HEK293 (cell line): ENCODE results near the gene SELENOF.

Experiments used
- CTCF ChIA-PET: fragments of 350-600 bp; formaldehyde crosslinking; extraction: SDS; loops from one replicate; lab custom pipeline; 2021; ENCODE audit warnings: antibody characterized with exemption; lab: Yijun Ruan, JAX
- POLR2A ChIA-PET: fragments of 300-600 bp; formaldehyde crosslinking; extraction: SDS; loops from one replicate; lab custom pipeline; 2020; ENCODE audit warnings: antibody characterized with exemption, inconsistent platforms; lab: Yijun Ruan, JAX
- H3K27ac ChIP-seq: fragments of 200-500 bp; sonication (Bioruptor generic); 2 replicates; pipeline ENCODE4 v1.5.1; 2014; ENCODE audit warnings: low read depth, low read length, control low read depth, inconsistent platforms; ENCODE audit errors: extremely low read depth
- H3K36me3 ChIP-seq, 2 experiments: fragments of 200-500 bp in 1 of 2; sonication (Bioruptor generic) in 1 of 2; 1 replicate in 1 of 2; 2 replicates in 1 of 2; pipeline ENCODE4 v1.5.1; 2014 to 2017; ENCODE audit warnings: inconsistent platforms in 2 of 2, low read length in 2 of 2; ENCODE audit not compliant: control insufficient read depth in 2 of 2, insufficient read depth in 1 of 2
- H3K4me1 ChIP-seq: fragments of 200-500 bp; sonication (Bioruptor generic); 2 replicates; pipeline ENCODE4 v1.5.1; 2014; ENCODE audit warnings: mild to moderate bottlenecking, low read length, inconsistent platforms; ENCODE audit not compliant: control insufficient read depth, insufficient read depth
- H3K4me3 ChIP-seq: 2 replicates; pipeline ENCODE4 v1.5.1; 2011; ENCODE audit warnings: low read depth, mild to moderate bottlenecking, control low read depth, low read length, moderate library complexity
- H3K9me3 ChIP-seq: fragments of 200-500 bp; sonication (Bioruptor generic); 2 replicates; pipeline ENCODE4 v1.5.1; 2014; ENCODE audit warnings: low read depth, low read length, inconsistent platforms; ENCODE audit not compliant: control insufficient read depth, insufficient read depth
- EGR2 ChIP-seq: fragments of 450-650 bp; formaldehyde crosslinking; IDR thresholded peaks from 2 replicates; pipeline ENCODE4 v1.5.1; 2016; ENCODE audit warnings: low read depth, missing biosample characterization, missing genetic modification characterization
- GLIS1 ChIP-seq: fragments of 450-650 bp; formaldehyde crosslinking; IDR thresholded peaks from 2 replicates; pipeline ENCODE4 v1.5.1; 2016; ENCODE audit warnings: missing biosample characterization, missing genetic modification characterization
- GLIS2 ChIP-seq: fragments of 450-650 bp; formaldehyde crosslinking; IDR thresholded peaks from 2 replicates; pipeline ENCODE4 v1.5.1; 2016; ENCODE audit warnings: missing biosample characterization, missing genetic modification characterization
- MYNN ChIP-seq: fragments of 450-650 bp; formaldehyde crosslinking; IDR thresholded peaks from 2 replicates; pipeline ENCODE4 v1.5.1; 2016; ENCODE audit warnings: missing biosample characterization, missing genetic modification characterization, borderline replicate concordance
- MZF1 ChIP-seq: fragments of 450-650 bp; formaldehyde crosslinking; IDR thresholded peaks from 2 replicates; pipeline ENCODE4 v1.5.1; 2017; ENCODE audit warnings: missing biosample characterization, missing genetic modification characterization, borderline replicate concordance
- YY2 ChIP-seq: fragments of 450-650 bp; formaldehyde crosslinking; IDR thresholded peaks from 2 replicates; pipeline ENCODE4 v1.5.1; 2016; ENCODE audit warnings: missing biosample characterization, missing genetic modification characterization
- ZBTB48 ChIP-seq: fragments of 450-650 bp; formaldehyde crosslinking; IDR thresholded peaks from 2 replicates; pipeline ENCODE4 v1.5.1; 2016; ENCODE audit warnings: missing biosample characterization, missing genetic modification characterization
- ZFP37 ChIP-seq: fragments of 450-650 bp; formaldehyde crosslinking; IDR thresholded peaks from 2 replicates; pipeline ENCODE4 v1.5.1; 2016; ENCODE audit warnings: missing biosample characterization, missing genetic modification characterization
- ZNF211 ChIP-seq: fragments of 450-650 bp; formaldehyde crosslinking; IDR thresholded peaks from 2 replicates; pipeline ENCODE4 v1.5.1; 2016; ENCODE audit warnings: low read depth, missing biosample characterization, missing genetic modification characterization
- ZNF239 ChIP-seq: fragments of 450-650 bp; formaldehyde crosslinking; IDR thresholded peaks from 2 replicates; pipeline ENCODE4 v1.5.1; 2016; ENCODE audit warnings: missing biosample characterization, missing genetic modification characterization
- ZNF248 ChIP-seq: fragments of 450-650 bp; formaldehyde crosslinking; IDR thresholded peaks from 2 replicates; pipeline ENCODE4 v1.5.1; 2017; ENCODE audit warnings: missing biosample characterization, missing genetic modification characterization
- ZNF423 ChIP-seq: fragments of 450-650 bp; formaldehyde crosslinking; IDR thresholded peaks from 2 replicates; pipeline ENCODE4 v1.5.1; 2016; ENCODE audit warnings: missing biosample characterization, missing genetic modification characterization
- ZNF555 ChIP-seq: fragments of 450-650 bp; formaldehyde crosslinking; conservative IDR thresholded peaks from 2 replicates; pipeline ENCODE4 v1.5.1; 2017; ENCODE audit warnings: missing biosample characterization, mild to moderate bottlenecking, missing genetic modification characterization, inconsistent platforms
- ZNF571 ChIP-seq: fragments of 450-650 bp; formaldehyde crosslinking; IDR thresholded peaks from 2 replicates; pipeline ENCODE4 v1.5.0; 2017; ENCODE audit warnings: missing biosample characterization, missing genetic modification characterization
- ZNF596 ChIP-seq: fragments of 450-650 bp; IDR thresholded peaks from 2 replicates; pipeline ENCODE4 v1.5.0; 2018; ENCODE audit warnings: missing biosample characterization, mild to moderate bottlenecking, missing genetic modification characterization, moderate library complexity
- ZNF629 ChIP-seq: fragments of 450-650 bp; formaldehyde crosslinking; IDR thresholded peaks from 2 replicates; pipeline ENCODE4 v1.5.1; 2017; ENCODE audit warnings: missing biosample characterization, missing genetic modification characterization
- ZNF654 ChIP-seq: fragments of 450-650 bp; formaldehyde crosslinking; IDR thresholded peaks from 2 replicates; pipeline ENCODE4 v1.5.1; 2016; ENCODE audit warnings: low read depth, missing biosample characterization, missing genetic modification characterization
- ZNF658 ChIP-seq: fragments of 450-650 bp; formaldehyde crosslinking; IDR thresholded peaks from 2 replicates; pipeline ENCODE4; 2016; ENCODE audit warnings: missing biosample characterization, missing genetic modification characterization
- ZNF747 ChIP-seq: fragments of 450-650 bp; formaldehyde crosslinking; IDR thresholded peaks from 2 replicates; pipeline ENCODE4 v1.5.1; 2016; ENCODE audit warnings: missing biosample characterization, missing genetic modification characterization
- ZNF768 ChIP-seq: fragments of 450-650 bp; formaldehyde crosslinking; IDR thresholded peaks from 2 replicates; pipeline ENCODE4 v1.5.1; 2018; ENCODE audit warnings: missing biosample characterization, mild to moderate bottlenecking, missing genetic modification characterization
- ZSCAN23 ChIP-seq: fragments of 450-650 bp; formaldehyde crosslinking; IDR thresholded peaks from 2 replicates; pipeline ENCODE4 v1.5.1; 2016; ENCODE audit warnings: missing biosample characterization, missing genetic modification characterization
- TF ChIP-seq, protein P1 (sequence below): fragments of 450-650 bp; formaldehyde crosslinking; IDR thresholded peaks from 2 replicates; pipeline ENCODE4 v1.5.1; 2016; ENCODE audit warnings: missing biosample characterization, missing genetic modification characterization
- TF ChIP-seq, protein P2 (sequence below): fragments of 450-650 bp; formaldehyde crosslinking; IDR thresholded peaks from 2 replicates; pipeline ENCODE4 v1.5.1; 2017; ENCODE audit warnings: missing biosample characterization, missing genetic modification characterization
- TF ChIP-seq, protein P3 (sequence below): fragments of 450-650 bp; formaldehyde crosslinking; IDR thresholded peaks from 2 replicates; pipeline ENCODE4 v1.5.1; 2016; ENCODE audit warnings: missing biosample characterization, missing genetic modification characterization, borderline replicate concordance
- TF ChIP-seq, protein P4 (sequence below): fragments of 450-650 bp; formaldehyde crosslinking; IDR thresholded peaks from 2 replicates; pipeline ENCODE4 v1.5.1; 2016; ENCODE audit warnings: missing biosample characterization, missing genetic modification characterization

SELENOF gene

DNA sequence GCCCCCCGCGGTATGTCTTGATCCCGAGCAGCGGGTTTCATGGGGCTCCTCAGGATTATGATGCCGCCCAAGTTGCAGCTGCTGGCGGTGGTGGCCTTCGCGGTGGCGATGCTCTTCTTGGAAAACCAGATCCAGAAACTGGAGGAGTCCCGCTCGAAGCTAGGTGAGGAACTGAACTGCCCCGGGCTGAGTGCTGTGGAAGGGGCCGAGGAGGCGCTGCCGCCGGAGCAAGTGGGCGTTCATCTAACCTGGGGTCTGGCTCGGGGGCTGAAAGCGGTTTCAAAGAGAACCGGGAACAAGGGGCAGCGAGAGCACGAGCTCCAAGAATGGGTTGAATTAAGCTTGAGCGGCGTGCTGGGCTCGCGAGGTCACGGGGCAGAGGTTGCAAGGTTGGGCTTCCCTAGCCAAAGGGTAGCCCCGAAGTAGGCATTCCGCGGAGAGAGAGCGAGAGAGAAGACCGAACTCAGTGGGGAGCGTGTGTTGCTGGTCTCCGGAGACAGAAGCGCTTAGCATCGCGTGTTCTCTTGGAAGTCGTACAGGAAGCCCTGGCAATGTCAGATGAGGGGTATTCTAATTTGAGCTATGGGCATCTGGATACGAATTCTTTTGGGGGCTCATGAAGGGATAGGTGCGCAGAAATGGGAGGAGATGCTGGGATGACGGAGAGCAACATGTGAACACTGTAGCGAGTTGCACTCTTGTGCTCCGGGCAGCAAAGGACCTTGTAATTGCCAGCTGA, 1.2 kb upstream of the SELENOF start (continued):
- TF ChIP-seq ZNF658 (no peak), GLIS1 (tag by site-specific recombination) (0 out of 2 replicates have a peak, but pooled peaks have one; percentile 1), ZNF248 (tag by site-specific recombination) (no peak), ZNF596 (tag by site-specific recombination) (peak; percentile 64; the same call in 1 of the 2 replicates), ZNF239 (tag by site-specific recombination) (no peak), GLIS2 (tag by site-specific recombination) (peak; percentile 59; the same call in 1 of the 2 replicates), ZBTB48 (no peak), ZNF423 (tag by site-specific recombination) (no peak), ZSCAN23 (tag by site-specific recombination) (no peak), ZNF211 (no peak), ZNF629 (tag by site-specific recombination) (0 out of 2 replicates have a peak, but pooled peaks have one; percentile 44), MYNN (tag by site-specific recombination) (no peak), ZNF571 (tag by site-specific recombination) (no peak)
- TF ChIP-seq, protein P1, sequence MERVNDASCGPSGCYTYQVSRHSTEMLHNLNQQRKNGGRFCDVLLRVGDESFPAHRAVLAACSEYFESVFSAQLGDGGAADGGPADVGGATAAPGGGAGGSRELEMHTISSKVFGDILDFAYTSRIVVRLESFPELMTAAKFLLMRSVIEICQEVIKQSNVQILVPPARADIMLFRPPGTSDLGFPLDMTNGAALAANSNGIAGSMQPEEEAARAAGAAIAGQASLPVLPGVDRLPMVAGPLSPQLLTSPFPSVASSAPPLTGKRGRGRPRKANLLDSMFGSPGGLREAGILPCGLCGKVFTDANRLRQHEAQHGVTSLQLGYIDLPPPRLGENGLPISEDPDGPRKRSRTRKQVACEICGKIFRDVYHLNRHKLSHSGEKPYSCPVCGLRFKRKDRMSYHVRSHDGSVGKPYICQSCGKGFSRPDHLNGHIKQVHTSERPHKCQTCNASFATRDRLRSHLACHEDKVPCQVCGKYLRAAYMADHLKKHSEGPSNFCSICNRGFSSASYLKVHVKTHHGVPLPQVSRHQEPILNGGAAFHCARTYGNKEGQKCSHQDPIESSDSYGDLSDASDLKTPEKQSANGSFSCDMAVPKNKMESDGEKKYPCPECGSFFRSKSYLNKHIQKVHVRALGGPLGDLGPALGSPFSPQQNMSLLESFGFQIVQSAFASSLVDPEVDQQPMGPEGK (tag by site-specific recombination): peak; percentile 7; the same call in 1 of the 2 replicates
- TF ChIP-seq, protein P2, sequence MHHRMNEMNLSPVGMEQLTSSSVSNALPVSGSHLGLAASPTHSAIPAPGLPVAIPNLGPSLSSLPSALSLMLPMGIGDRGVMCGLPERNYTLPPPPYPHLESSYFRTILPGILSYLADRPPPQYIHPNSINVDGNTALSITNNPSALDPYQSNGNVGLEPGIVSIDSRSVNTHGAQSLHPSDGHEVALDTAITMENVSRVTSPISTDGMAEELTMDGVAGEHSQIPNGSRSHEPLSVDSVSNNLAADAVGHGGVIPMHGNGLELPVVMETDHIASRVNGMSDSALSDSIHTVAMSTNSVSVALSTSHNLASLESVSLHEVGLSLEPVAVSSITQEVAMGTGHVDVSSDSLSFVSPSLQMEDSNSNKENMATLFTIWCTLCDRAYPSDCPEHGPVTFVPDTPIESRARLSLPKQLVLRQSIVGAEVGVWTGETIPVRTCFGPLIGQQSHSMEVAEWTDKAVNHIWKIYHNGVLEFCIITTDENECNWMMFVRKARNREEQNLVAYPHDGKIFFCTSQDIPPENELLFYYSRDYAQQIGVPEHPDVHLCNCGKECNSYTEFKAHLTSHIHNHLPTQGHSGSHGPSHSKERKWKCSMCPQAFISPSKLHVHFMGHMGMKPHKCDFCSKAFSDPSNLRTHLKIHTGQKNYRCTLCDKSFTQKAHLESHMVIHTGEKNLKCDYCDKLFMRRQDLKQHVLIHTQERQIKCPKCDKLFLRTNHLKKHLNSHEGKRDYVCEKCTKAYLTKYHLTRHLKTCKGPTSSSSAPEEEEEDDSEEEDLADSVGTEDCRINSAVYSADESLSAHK (tag by site-specific recombination): peak; percentile 8; the same call in 1 of the 2 replicates

DNA sequence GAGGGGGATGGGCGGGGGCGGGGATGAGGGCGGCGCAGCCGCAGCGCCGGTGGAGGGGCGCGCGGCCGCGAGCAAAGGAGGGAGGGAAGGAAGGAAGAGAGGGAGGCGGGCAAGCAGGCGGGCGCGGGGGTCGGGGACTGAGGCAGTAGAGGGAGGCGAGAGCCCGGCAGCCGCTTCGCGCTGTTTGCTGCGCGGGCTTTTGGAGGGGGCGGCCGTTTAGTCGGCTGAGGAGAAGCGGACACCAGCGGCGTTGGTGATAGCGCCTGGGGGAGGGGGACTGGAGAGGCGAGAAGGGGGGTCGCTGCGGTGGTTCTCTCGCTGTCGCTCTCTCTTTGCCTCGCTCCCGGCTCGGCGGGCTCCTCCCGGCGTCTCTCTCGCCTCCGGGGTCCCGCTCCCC, 673 bp upstream of the SELENOF start, which contains the start of gene HS2ST1:
Gene HS2ST1 (plus strand): TSS at position 35 of the 397 bp plus-strand sequence.
- CTCF ChIA-PET: interaction anchor here (0.7 to 1.6 kb wide), 3 partner anchors 42 to 171 kb away, joined by 3 to 6 read pairs (median 3); no protein-coding TSS in a partner anchor
- TF ChIP-seq, protein P3, sequence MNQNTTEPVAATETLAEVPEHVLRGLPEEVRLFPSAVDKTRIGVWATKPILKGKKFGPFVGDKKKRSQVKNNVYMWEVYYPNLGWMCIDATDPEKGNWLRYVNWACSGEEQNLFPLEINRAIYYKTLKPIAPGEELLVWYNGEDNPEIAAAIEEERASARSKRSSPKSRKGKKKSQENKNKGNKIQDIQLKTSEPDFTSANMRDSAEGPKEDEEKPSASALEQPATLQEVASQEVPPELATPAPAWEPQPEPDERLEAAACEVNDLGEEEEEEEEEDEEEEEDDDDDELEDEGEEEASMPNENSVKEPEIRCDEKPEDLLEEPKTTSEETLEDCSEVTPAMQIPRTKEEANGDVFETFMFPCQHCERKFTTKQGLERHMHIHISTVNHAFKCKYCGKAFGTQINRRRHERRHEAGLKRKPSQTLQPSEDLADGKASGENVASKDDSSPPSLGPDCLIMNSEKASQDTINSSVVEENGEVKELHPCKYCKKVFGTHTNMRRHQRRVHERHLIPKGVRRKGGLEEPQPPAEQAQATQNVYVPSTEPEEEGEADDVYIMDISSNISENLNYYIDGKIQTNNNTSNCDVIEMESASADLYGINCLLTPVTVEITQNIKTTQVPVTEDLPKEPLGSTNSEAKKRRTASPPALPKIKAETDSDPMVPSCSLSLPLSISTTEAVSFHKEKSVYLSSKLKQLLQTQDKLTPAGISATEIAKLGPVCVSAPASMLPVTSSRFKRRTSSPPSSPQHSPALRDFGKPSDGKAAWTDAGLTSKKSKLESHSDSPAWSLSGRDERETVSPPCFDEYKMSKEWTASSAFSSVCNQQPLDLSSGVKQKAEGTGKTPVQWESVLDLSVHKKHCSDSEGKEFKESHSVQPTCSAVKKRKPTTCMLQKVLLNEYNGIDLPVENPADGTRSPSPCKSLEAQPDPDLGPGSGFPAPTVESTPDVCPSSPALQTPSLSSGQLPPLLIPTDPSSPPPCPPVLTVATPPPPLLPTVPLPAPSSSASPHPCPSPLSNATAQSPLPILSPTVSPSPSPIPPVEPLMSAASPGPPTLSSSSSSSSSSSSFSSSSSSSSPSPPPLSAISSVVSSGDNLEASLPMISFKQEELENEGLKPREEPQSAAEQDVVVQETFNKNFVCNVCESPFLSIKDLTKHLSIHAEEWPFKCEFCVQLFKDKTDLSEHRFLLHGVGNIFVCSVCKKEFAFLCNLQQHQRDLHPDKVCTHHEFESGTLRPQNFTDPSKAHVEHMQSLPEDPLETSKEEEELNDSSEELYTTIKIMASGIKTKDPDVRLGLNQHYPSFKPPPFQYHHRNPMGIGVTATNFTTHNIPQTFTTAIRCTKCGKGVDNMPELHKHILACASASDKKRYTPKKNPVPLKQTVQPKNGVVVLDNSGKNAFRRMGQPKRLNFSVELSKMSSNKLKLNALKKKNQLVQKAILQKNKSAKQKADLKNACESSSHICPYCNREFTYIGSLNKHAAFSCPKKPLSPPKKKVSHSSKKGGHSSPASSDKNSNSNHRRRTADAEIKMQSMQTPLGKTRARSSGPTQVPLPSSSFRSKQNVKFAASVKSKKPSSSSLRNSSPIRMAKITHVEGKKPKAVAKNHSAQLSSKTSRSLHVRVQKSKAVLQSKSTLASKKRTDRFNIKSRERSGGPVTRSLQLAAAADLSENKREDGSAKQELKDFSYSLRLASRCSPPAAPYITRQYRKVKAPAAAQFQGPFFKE (tag by site-specific recombination): no peak
- TF ChIP-seq ZNF747 (tag by site-specific recombination) (no peak), MZF1 (no peak; the same call in 1 of the 2 replicates), ZFP37 (tag by site-specific recombination) (peak; percentile 45; the same call in 1 of the 2 replicates), ZNF768 (tag by site-specific recombination) (no peak), ZNF555 (tag by site-specific recombination) (no peak), YY2 (tag by site-specific recombination) (no peak), EGR2 (tag by site-specific recombination) (peak; percentile 93), ZNF654 (no peak)
- TF ChIP-seq, protein P4, sequence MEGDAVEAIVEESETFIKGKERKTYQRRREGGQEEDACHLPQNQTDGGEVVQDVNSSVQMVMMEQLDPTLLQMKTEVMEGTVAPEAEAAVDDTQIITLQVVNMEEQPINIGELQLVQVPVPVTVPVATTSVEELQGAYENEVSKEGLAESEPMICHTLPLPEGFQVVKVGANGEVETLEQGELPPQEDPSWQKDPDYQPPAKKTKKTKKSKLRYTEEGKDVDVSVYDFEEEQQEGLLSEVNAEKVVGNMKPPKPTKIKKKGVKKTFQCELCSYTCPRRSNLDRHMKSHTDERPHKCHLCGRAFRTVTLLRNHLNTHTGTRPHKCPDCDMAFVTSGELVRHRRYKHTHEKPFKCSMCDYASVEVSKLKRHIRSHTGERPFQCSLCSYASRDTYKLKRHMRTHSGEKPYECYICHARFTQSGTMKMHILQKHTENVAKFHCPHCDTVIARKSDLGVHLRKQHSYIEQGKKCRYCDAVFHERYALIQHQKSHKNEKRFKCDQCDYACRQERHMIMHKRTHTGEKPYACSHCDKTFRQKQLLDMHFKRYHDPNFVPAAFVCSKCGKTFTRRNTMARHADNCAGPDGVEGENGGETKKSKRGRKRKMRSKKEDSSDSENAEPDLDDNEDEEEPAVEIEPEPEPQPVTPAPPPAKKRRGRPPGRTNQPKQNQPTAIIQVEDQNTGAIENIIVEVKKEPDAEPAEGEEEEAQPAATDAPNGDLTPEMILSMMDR (tag by site-specific recombination): peak; percentile 26; the same call in 1 of the 2 replicates

More for the DNA sequence above, 673 bp upstream of the SELENOF start, which contains the start of gene HS2ST1:
- H3K9me3 ChIP-seq: no peaks in the 10 kb centered on the region
- peaks cover 0 to 16% of the 10 kb centered on the region in 2 experiments; a peak in 1 of 3 replicates for H3K36me3 ChIP-seq
- H3K4me1 ChIP-seq: no peaks in the 10 kb centered on the region
- peak within 1 kb of the TSS; percentile 94 for H3K4me3 ChIP-seq
- POLR2A ChIA-PET: interaction anchor here (0.6 to 2.7 kb wide), 15 partner anchors 11 to 415 kb away, joined by 3 to 12 read pairs (median 3); no protein-coding TSS in a partner anchor
- H3K27ac ChIP-seq: peak within 1 kb of the TSS; percentile 76
